Measurements from ENCODE around the gene HERC4.

DNA sequence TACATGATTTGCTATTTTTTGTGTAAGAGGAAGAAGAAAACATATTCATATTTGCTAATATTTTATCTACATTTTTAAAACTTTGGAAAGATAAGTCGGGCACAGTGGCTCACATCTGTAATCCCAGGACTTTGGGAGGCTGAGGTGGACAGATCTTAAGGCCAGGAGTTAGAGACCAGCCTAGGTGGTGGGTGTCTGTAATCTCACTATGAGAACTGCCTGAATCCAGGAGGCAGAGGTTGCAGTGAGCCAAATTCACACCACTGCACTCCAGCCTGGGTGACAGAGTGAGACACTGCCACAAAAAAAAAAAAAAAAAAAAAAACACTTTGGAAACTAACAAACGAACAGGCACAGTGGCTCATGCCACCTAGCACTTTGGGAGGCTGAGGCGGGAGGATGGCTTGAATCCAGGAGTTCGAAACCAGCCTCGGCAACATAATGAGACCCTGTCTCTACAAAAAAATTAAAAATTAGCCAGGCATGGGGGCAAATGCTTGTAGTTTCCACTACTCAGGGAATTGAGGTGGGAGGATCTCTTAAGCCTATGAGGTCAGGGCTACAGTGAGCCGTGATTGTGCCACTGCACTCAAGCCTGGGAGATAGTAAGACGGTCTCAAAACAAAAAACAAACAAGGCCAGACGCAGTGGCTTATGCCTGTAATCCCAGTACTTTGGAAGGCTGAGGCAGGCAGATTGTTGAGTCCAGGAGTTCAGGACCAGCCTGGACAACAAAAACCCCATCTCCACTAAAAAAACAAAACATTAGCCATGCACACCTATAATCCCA, 25.6 kb downstream of the HERC4 start:
- no peak for TF ChIP-seq POLR2A (IDR thresholded peaks at IDR 0.05)
- TF ChIP-seq, protein P1, sequence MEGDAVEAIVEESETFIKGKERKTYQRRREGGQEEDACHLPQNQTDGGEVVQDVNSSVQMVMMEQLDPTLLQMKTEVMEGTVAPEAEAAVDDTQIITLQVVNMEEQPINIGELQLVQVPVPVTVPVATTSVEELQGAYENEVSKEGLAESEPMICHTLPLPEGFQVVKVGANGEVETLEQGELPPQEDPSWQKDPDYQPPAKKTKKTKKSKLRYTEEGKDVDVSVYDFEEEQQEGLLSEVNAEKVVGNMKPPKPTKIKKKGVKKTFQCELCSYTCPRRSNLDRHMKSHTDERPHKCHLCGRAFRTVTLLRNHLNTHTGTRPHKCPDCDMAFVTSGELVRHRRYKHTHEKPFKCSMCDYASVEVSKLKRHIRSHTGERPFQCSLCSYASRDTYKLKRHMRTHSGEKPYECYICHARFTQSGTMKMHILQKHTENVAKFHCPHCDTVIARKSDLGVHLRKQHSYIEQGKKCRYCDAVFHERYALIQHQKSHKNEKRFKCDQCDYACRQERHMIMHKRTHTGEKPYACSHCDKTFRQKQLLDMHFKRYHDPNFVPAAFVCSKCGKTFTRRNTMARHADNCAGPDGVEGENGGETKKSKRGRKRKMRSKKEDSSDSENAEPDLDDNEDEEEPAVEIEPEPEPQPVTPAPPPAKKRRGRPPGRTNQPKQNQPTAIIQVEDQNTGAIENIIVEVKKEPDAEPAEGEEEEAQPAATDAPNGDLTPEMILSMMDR (IDR thresholded peaks at IDR 0.05), result no peak

Measured in adrenal gland (tissue), 5 donors.